Measurements from ENCODE around the gene TEDC1.

TEDC1 gene

DNA sequence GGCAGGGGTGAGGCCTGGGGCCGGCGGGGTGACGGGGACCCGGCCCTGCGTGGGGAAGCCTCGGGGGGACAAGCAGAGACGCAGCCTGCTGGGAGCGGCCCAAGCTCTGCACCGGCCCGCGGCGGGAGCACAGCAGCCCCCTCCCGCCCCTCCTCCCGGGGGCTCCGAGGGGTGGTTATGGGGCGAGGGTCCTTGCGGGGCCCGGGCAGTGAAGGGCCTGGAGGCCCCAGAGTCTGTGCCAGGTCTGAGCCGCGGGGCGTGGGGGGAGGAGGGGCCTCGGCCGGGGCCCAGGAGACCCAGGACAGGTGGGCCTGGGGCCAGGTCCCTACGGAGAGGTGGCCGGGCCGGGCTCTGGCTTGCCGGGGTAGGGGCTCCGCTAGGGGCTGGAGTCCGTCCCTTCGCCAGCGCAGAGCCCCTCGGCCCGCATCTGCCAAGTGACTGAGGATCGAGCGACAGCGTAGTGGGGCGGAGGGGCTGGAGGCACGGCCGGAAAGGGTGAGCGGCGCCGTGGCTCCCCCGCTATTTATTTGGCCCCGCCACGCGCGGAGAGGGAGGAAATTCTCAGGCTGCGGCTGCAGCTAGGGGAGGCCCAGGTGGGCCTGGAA is 35.8 kb downstream of the TEDC1 start:
- Histone ChIP-seq H2AFZ (ENCODE audit: low read depth, low read length) (no peak overlapping the region), H3K9ac (ENCODE audit: low read length) (peak overlapping the region; percentile 36), H3K23ac (ENCODE audit: low read length in 2 of 2) (no peak overlapping the region), H2BK15ac (ENCODE audit: low read depth, poor library complexity, severe bottlenecking) (no peak overlapping the region), H3K27me3 (ENCODE audit: control insufficient read depth in 1 of 2, insufficient read depth in 1 of 2, low read length in 2 of 2) (peaks cover 4 to 41% of the 10 kb centered on the region in 2 experiments), H3K4me1 (ENCODE audit: control insufficient read depth, insufficient read depth, low read depth, low read length) (peaks cover 14% of the 10 kb centered on the region), H3K79me1 (replicated peaks; ENCODE audit: low read length, poor library complexity, severe bottlenecking) (no peaks in the 10 kb centered on the region), H2AK5ac (ENCODE audit: low read length, severe bottlenecking) (no peak overlapping the region), H3K36me3 (ENCODE audit: control insufficient read depth in 1 of 2, insufficient read depth in 2 of 2, low read depth in 1 of 2, low read length in 2 of 2) (peaks cover 0 to 9% of the 10 kb centered on the region in 2 experiments), H4K91ac (ENCODE audit: low read length) (peak overlapping the region; percentile 7), H4K8ac (ENCODE audit: low read length) (no peak overlapping the region), H2BK12ac (ENCODE audit: low read length in 2 of 2) (no peak overlapping the region), H3K4me3 (ENCODE audit: insufficient read depth in 1 of 2, low read depth in 1 of 2, low read length in 2 of 2) (peak overlapping the region; percentile 45 to 75), H3K4ac (ENCODE audit: low read depth in 1 of 2, low read length in 2 of 2) (no peak overlapping the region), H3K14ac (ENCODE audit: low read length in 2 of 2) (no peak overlapping the region), H3K4me2 (ENCODE audit: low read length, poor library complexity, severe bottlenecking) (no peak overlapping the region), H2BK120ac (ENCODE audit: low read depth, low read length) (no peak overlapping the region), H2BK5ac (ENCODE audit: low read depth, low read length, poor library complexity, severe bottlenecking) (no peak overlapping the region), H3K9me3 (ENCODE audit: control insufficient read depth, low read length) (no peaks in the 10 kb centered on the region), H3K27ac (ENCODE audit: low read length, poor library complexity, severe bottlenecking) (no peak overlapping the region), H3K18ac (ENCODE audit: low read depth in 1 of 2, low read length in 2 of 2) (peak overlapping the region in 1 of 2 experiments; percentile 28)
- 83% methylated on average over 48 of the region's 48 CpGs for WGBS
- no peak for DNase-seq

DNA sequence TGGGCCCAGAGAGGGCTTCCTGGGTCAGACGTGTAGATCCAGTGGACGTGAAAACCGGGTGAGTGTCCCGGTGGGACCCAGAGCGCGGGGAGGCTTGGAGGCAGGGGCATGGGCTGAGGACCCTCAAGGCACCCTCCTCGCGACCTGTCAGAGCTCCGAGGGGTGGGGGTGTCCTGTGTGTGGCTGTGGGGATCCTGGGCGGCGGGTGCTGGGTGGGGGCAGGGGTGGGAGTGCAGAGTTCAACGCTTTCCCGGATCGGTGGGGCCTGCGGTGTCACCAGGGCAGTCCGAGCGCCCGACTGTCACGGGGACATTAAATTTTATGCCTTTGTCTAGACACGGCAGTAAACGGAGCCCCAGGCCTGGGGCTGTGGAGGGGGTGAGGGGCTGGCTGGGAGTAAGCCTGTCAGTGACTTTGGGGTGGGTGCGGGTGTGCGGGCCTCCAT is 36.4 kb downstream of the TEDC1 start:
- no peak overlapping the region for H2BK15ac ChIP-seq (ENCODE audit: low read depth, poor library complexity, severe bottlenecking)
- H3K4me2 ChIP-seq (ENCODE audit: low read length, poor library complexity, severe bottlenecking): no peak overlapping the region
- H3K18ac ChIP-seq (ENCODE audit: low read depth in 1 of 2, low read length in 2 of 2): peak overlapping the region in 1 of 2 experiments; percentile 51
- H3K14ac ChIP-seq (ENCODE audit: low read length in 2 of 2): no peak overlapping the region
- H3K4me1 ChIP-seq (ENCODE audit: control insufficient read depth, insufficient read depth, low read depth, low read length): peaks cover 14% of the 10 kb centered on the region
- no peak for DNase-seq
- no peak overlapping the region for H2BK120ac ChIP-seq (ENCODE audit: low read depth, low read length)
- no peak overlapping the region for H2BK5ac ChIP-seq (ENCODE audit: low read depth, low read length, poor library complexity, severe bottlenecking)
- H3K9me3 ChIP-seq (ENCODE audit: control insufficient read depth, low read length): no peaks in the 10 kb centered on the region
- H3K27me3 ChIP-seq (ENCODE audit: control insufficient read depth in 1 of 2, insufficient read depth in 1 of 2, low read length in 2 of 2): peaks cover 4 to 44% of the 10 kb centered on the region in 2 experiments
- H2AK5ac ChIP-seq (ENCODE audit: low read length, severe bottlenecking): no peak overlapping the region
- peak overlapping the region in 1 of 2 experiments; percentile 75 for H3K4me3 ChIP-seq (ENCODE audit: insufficient read depth in 1 of 2, low read depth in 1 of 2, low read length in 2 of 2)
- H2AFZ ChIP-seq (ENCODE audit: low read depth, low read length): no peak overlapping the region
- no peak overlapping the region for H4K91ac ChIP-seq (ENCODE audit: low read length)
- no peak overlapping the region for H2BK12ac ChIP-seq (ENCODE audit: low read length in 2 of 2)
- peak overlapping the region; percentile 54 for H4K8ac ChIP-seq (ENCODE audit: low read length)
- H3K79me1 ChIP-seq (replicated peaks; ENCODE audit: low read length, poor library complexity, severe bottlenecking): no peaks in the 10 kb centered on the region
- WGBS: 89% methylated on average over 23 of the region's 23 CpGs
- peak overlapping the region; percentile 79 for H3K9ac ChIP-seq (ENCODE audit: low read length)
- H3K4ac ChIP-seq (ENCODE audit: low read depth in 1 of 2, low read length in 2 of 2): no peak overlapping the region
- H3K36me3 ChIP-seq (ENCODE audit: control insufficient read depth in 1 of 2, insufficient read depth in 2 of 2, low read depth in 1 of 2, low read length in 2 of 2): peaks cover 0 to 9% of the 10 kb centered on the region in 2 experiments
- no peak overlapping the region for H3K27ac ChIP-seq (ENCODE audit: low read length, poor library complexity, severe bottlenecking)
- no peak overlapping the region for H3K23ac ChIP-seq (ENCODE audit: low read length in 2 of 2)

DNA sequence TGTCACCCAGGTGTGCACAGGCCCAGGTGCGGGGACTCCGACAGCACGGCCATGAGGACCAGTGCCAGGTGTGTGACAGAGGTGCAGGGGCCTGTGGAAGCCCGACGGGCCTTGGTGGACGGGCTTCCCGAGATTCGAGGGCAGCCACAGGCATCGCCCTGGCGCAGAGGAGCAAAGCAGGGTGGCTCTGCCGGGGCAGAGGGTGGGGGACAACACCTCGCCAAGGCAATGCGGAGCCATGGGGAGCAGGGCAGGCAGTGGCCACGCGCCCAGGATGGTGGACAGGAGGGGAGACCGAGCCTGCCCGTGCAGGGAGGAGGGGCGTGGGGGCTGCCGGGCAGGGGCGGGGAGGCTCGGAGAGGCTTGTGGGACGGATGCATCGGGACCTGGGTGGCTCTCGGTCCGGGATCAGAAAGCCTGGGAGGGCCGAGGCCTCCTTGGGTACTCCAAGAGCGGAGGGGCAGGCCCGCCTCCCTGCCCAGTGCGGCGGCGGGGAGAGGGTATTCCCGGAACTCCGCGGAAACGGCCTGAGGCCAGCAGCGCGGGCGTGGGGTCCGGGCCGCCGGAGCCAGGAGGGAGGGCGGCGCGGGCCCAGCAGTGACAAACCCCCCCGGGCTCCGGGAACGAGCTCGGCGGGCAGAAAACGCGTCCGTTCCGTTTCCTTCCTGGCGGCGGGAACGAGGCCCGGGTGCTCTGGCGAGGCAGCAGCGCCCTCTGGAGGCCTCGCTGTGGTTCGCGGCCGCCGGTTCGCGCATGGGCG is 37.0 kb downstream of the TEDC1 start:
- WGBS: 52% methylated on average over 53 of the region's 67 CpGs
- Histone ChIP-seq H3K9me3 (ENCODE audit: control insufficient read depth, low read length) (no peaks in the 10 kb centered on the region), H3K4me1 (ENCODE audit: control insufficient read depth, insufficient read depth, low read depth, low read length) (peaks cover 14% of the 10 kb centered on the region), H3K4me2 (ENCODE audit: low read length, poor library complexity, severe bottlenecking) (peak overlapping the region; percentile 26), H3K27me3 (ENCODE audit: control insufficient read depth in 1 of 2, insufficient read depth in 1 of 2, low read length in 2 of 2) (peaks cover 4 to 49% of the 10 kb centered on the region in 2 experiments), H2BK120ac (ENCODE audit: low read depth, low read length) (no peak overlapping the region), H2BK15ac (ENCODE audit: low read depth, poor library complexity, severe bottlenecking) (peak overlapping the region; percentile 92), H3K27ac (ENCODE audit: low read length, poor library complexity, severe bottlenecking) (no peak overlapping the region), H2AFZ (ENCODE audit: low read depth, low read length) (peak overlapping the region; percentile 29), H4K8ac (ENCODE audit: low read length) (peak overlapping the region; percentile 54), H3K18ac (ENCODE audit: low read depth in 1 of 2, low read length in 2 of 2) (peak overlapping the region in 1 of 2 experiments; percentile 51), H3K14ac (ENCODE audit: low read length in 2 of 2) (no peak overlapping the region), H3K23ac (ENCODE audit: low read length in 2 of 2) (no peak overlapping the region), H3K36me3 (ENCODE audit: control insufficient read depth in 1 of 2, insufficient read depth in 2 of 2, low read depth in 1 of 2, low read length in 2 of 2) (peaks cover 0 to 9% of the 10 kb centered on the region in 2 experiments), H3K4ac (ENCODE audit: low read depth in 1 of 2, low read length in 2 of 2) (peak overlapping the region in 1 of 2 experiments; percentile 24), H2BK5ac (ENCODE audit: low read depth, low read length, poor library complexity, severe bottlenecking) (no peak overlapping the region), H3K9ac (ENCODE audit: low read length) (peak overlapping the region; percentile 79), H3K4me3 (ENCODE audit: insufficient read depth in 1 of 2, low read depth in 1 of 2, low read length in 2 of 2) (peak overlapping the region; percentile 7 to 75), H2BK12ac (ENCODE audit: low read length in 2 of 2) (no peak overlapping the region), H2AK5ac (ENCODE audit: low read length, severe bottlenecking) (no peak overlapping the region), H4K91ac (ENCODE audit: low read length) (peak overlapping the region; percentile 48), H3K79me1 (replicated peaks; ENCODE audit: low read length, poor library complexity, severe bottlenecking) (no peaks in the 10 kb centered on the region)
- peak; percentile 47 for DNase-seq

DNA sequence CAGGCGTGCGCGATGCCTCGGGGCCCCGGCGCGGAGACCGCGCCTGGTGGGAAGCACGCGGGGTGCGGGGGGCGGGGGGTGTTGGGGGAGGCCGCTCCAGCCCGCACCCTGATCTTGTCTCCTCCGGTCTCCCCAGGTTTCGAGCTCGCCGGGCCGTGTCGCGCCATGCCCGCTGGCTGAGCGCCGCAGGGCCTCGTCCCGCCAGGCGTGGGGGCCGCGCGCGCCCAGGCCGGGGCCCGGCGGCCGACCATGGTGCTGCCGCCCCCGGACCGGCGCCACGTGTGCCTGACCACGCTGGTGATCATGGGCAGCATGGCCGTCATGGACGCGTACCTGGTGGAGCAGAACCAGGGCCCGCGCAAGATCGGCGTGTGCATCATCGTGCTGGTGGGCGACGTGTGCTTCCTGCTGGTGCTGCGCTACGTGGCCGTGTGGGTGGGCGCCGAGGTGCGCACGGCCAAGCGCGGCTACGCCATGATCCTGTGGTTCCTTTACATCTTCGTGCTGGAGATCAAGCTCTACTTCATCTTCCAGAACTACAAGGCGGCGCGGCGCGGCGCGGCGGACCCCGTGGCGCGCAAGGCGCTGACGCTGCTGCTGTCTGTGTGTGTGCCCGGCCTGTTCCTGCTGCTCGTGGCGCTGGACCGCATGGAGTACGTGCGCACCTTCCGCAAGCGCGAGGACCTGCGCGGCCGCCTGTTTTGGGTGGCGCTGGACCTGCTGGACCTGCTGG is 37.7 kb downstream of the TEDC1 start:
- Histone ChIP-seq H3K9ac (ENCODE audit: low read length) (no peak overlapping the region), H3K36me3 (ENCODE audit: control insufficient read depth in 1 of 2, insufficient read depth in 2 of 2, low read depth in 1 of 2, low read length in 2 of 2) (peaks cover 0 to 9% of the 10 kb centered on the region in 2 experiments), H3K27me3 (ENCODE audit: control insufficient read depth in 1 of 2, insufficient read depth in 1 of 2, low read length in 2 of 2) (peaks cover 4 to 57% of the 10 kb centered on the region in 2 experiments), H3K18ac (ENCODE audit: low read depth in 1 of 2, low read length in 2 of 2) (no peak overlapping the region), H3K4me2 (ENCODE audit: low read length, poor library complexity, severe bottlenecking) (no peak overlapping the region), H3K4ac (ENCODE audit: low read depth in 1 of 2, low read length in 2 of 2) (no peak overlapping the region), H2BK12ac (ENCODE audit: low read length in 2 of 2) (no peak overlapping the region), H3K79me1 (replicated peaks; ENCODE audit: low read length, poor library complexity, severe bottlenecking) (no peaks in the 10 kb centered on the region), H3K9me3 (ENCODE audit: control insufficient read depth, low read length) (no peaks in the 10 kb centered on the region), H3K4me3 (ENCODE audit: insufficient read depth in 1 of 2, low read depth in 1 of 2, low read length in 2 of 2) (peak overlapping the region; percentile 35 to 49), H2BK5ac (ENCODE audit: low read depth, low read length, poor library complexity, severe bottlenecking) (no peak overlapping the region), H2BK120ac (ENCODE audit: low read depth, low read length) (no peak overlapping the region), H3K14ac (ENCODE audit: low read length in 2 of 2) (no peak overlapping the region), H3K27ac (ENCODE audit: low read length, poor library complexity, severe bottlenecking) (no peak overlapping the region), H2BK15ac (ENCODE audit: low read depth, poor library complexity, severe bottlenecking) (no peak overlapping the region), H4K91ac (ENCODE audit: low read length) (peak overlapping the region; percentile 56), H3K4me1 (ENCODE audit: control insufficient read depth, insufficient read depth, low read depth, low read length) (peaks cover 14% of the 10 kb centered on the region), H2AK5ac (ENCODE audit: low read length, severe bottlenecking) (no peak overlapping the region), H3K23ac (ENCODE audit: low read length in 2 of 2) (no peak overlapping the region), H2AFZ (ENCODE audit: low read depth, low read length) (peak overlapping the region; percentile 65), H4K8ac (ENCODE audit: low read length) (peak overlapping the region; percentile 16)
- no peak for DNase-seq
- 86% methylated on average over 73 of the region's 89 CpGs for WGBS
